K562 (cell line): ENCODE results near the gene AIFM1.

ENCODE experiments used
- CBX1 ChIP-seq: sonication (generic); IDR thresholded peaks from 2 replicates; pipeline ENCODE4 v1.6.1; 2016; ENCODE audit warnings: antibody characterized with exemption, low read depth, mild to moderate bottlenecking
- CREB1 ChIP-seq, 2 experiments: sonication (generic) in 1 of 2; formaldehyde crosslinking in 1 of 2; IDR thresholded peaks; 2 replicates each; pipeline versions ENCODE4 v1.6.1 to v1.8.0; 2012 to 2022; ENCODE audit warnings: inconsistent platforms in 1 of 2, mild to moderate bottlenecking in 1 of 2, missing genetic modification reagents in 1 of 2, moderate library complexity in 1 of 2
- EP300 ChIP-seq: IDR thresholded peaks from 2 replicates; pipeline ENCODE4 v1.6.1; 2012; ENCODE audit warnings: low read length, improper control_type of control experiment
- EZH2 ChIP-seq: IDR thresholded peaks from 2 replicates; pipeline ENCODE4 v1.6.1; 2012; ENCODE audit warnings: low read depth, mild to moderate bottlenecking, inconsistent platforms, low read length, borderline replicate concordance
- RCOR1 ChIP-seq, 2 experiments: IDR thresholded peaks; 2 replicates each; pipeline ENCODE4 v1.6.1; 2012; ENCODE audit warnings: low read depth in 2 of 2, low read length in 2 of 2, borderline replicate concordance in 1 of 2, improper control_type of control experiment in 1 of 2
- TARDBP ChIP-seq: fragments of 450-650 bp; IDR thresholded peaks from 2 replicates; pipeline ENCODE4 v1.6.1; 2016
- ZFX ChIP-seq: sonication (generic); formaldehyde crosslinking; IDR thresholded peaks from 2 replicates; pipeline ENCODE4 v1.8.0; 2022; ENCODE audit warnings: mild to moderate bottlenecking, missing genetic modification reagents, moderate library complexity
- ZZZ3 ChIP-seq: fragments of 450-650 bp; IDR thresholded peaks from 2 replicates; pipeline ENCODE4 v1.6.1; 2016; ENCODE audit warnings: antibody characterized with exemption, mild to moderate bottlenecking, moderate library complexity
- TF ChIP-seq, protein P1 (sequence below): fragments of 450-650 bp; IDR thresholded peaks from 2 replicates; pipeline ENCODE4 v1.6.1; 2016; ENCODE audit warnings: missing biosample characterization, missing genetic modification characterization
- TF ChIP-seq, protein P2 (sequence below), 3 experiments: IDR thresholded peaks in 2 of 3; conservative IDR thresholded peaks in 1 of 3; 2 replicates each; pipeline ENCODE4 v1.5.1; 2011 to 2012; ENCODE audit warnings: low read length in 3 of 3, mild to moderate bottlenecking in 3 of 3, control low read depth in 2 of 3, improper control_type of control experiment in 1 of 3, inconsistent platforms in 1 of 3, low read depth in 1 of 3, mixed read lengths in 1 of 3, moderate library complexity in 1 of 3; ENCODE audit not compliant: insufficient read depth in 2 of 3

DNA sequence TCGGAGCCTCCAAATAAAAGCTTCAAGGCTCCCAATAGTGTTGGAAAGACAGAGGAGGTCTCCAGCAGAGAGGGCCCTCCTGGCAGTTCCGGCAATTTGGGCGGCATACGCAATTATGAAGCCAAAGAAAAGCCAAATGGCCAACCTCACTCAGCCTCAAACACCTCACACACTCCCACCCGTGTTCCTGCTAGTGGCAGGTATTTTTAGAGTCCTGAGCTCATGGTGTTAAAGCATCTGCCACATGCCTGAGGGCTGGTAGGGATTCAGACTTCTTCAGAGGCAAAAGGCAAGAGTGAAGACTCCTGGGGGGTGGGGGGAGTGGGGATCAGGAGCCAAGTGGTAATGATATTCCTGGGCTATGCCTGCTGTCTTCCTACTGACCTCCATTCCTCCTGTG lies 13.5 kb upstream of the AIFM1 start:
- TF ChIP-seq ZFX (CRISPR knock-in tag) = no peak
- TF ChIP-seq CBX1 = no peak
- TF ChIP-seq, protein P1, sequence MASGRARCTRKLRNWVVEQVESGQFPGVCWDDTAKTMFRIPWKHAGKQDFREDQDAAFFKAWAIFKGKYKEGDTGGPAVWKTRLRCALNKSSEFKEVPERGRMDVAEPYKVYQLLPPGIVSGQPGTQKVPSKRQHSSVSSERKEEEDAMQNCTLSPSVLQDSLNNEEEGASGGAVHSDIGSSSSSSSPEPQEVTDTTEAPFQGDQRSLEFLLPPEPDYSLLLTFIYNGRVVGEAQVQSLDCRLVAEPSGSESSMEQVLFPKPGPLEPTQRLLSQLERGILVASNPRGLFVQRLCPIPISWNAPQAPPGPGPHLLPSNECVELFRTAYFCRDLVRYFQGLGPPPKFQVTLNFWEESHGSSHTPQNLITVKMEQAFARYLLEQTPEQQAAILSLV (tag) = no peak
- TF ChIP-seq ZZZ3 = no peak
- TF ChIP-seq EP300 = no peak
- TF ChIP-seq TARDBP = no peak
- TF ChIP-seq, protein P2, sequence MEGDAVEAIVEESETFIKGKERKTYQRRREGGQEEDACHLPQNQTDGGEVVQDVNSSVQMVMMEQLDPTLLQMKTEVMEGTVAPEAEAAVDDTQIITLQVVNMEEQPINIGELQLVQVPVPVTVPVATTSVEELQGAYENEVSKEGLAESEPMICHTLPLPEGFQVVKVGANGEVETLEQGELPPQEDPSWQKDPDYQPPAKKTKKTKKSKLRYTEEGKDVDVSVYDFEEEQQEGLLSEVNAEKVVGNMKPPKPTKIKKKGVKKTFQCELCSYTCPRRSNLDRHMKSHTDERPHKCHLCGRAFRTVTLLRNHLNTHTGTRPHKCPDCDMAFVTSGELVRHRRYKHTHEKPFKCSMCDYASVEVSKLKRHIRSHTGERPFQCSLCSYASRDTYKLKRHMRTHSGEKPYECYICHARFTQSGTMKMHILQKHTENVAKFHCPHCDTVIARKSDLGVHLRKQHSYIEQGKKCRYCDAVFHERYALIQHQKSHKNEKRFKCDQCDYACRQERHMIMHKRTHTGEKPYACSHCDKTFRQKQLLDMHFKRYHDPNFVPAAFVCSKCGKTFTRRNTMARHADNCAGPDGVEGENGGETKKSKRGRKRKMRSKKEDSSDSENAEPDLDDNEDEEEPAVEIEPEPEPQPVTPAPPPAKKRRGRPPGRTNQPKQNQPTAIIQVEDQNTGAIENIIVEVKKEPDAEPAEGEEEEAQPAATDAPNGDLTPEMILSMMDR (IDR thresholded peaks at IDR 0.05 in 2 of 3, conservative IDR thresholded peaks at IDR 0.05 in 1 of 3; ENCODE audit: insufficient read depth in 2 of 3, low read depth in 1 of 3, low read length in 3 of 3) = no peak
- no peak for TF ChIP-seq CREB1 (IDR thresholded peaks at IDR 0.05)
- no peak for TF ChIP-seq CREB1 (CRISPR knock-in tag; IDR thresholded peaks at IDR 0.05)
- no peak for TF ChIP-seq RCOR1 (IDR thresholded peaks at IDR 0.05; ENCODE audit: borderline replicate concordance in 1 of 2, low read depth in 2 of 2, low read length in 2 of 2)
- TF ChIP-seq EZH2 = no peak
